Stimulated activated CD4-positive, alpha-beta T cell treated with anti-CD3 and anti-CD28 coated beads, Interleukin-1b, Interleukin-23, amount 100 ng/mL, for 4 hours (primary cell): ENCODE data around the gene CLIP3.
A peak's percentile ranks its signal among the peaks of the same experiment; 100 is the strongest.
"Not testable (repeated sequence)": the region's sequence is repeated elsewhere in the genome, so short reads cannot be mapped to it uniquely, and the experiment has no call there.

ENCODE experiments used
- DNase-seq, 2 donors: peaks; one replicate each; pipeline ENCODE4 v3.0.0-alpha.2; 2020; ENCODE audit warnings: low read depth in 2 of 2

Gene CLIP3

GRCh38 chr19:36049080-36049698 lies 16.5 kb upstream of the CLIP3 start:
- no peak for DNase-seq

GRCh38 chr19:36047835-36048234 lies 15.2 kb upstream of the CLIP3 start:
- DNase-seq = no peak

DNA sequence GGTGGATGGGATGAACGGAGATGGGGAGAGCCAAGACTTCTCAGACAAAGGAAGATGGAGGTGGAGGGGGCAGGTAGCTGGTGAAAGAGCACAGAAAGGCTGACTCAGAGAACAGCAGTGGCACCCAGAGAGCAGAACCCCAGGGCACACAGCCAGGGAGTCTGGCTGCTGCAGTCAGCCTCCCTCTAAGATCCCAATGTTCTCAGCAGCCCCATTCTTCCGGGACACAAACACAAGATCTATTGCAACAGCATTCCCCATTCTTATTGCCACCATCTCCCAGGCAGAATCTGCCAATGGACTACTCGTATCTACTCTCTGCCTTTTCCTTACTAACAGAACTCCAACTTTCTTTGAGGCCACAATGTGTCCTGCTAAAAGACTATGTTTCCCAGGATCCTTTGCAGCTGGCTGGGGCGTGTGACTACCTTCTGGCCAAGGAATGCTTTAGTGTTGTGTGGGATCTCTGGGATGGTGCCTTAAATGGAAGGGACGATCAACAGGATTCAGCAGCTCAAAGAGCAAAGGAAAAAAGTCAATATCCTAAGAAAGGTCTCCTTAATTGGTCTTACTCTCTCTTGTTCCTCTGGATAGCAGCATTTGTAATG lies 13.9 kb upstream of the CLIP3 start:
- DNase-seq = no peak

DNA sequence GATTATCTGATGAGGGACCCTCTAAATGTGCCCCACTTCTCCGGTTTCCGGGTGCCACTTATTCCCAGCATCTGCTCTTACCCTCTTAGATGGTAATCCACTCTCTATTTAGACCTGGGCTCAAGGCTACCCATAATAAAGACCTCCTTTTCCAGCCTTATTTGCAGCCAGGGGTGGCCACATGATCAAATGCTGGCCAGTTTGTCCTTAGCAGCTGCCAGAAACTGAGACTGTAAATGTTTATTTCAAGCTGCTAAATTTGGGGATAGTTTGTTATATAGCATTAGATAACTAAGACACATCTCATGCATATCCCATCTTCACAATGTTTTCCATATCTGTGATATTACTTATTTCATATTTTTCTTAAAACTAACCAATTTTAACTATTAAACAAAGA lies 11.3 kb upstream of the CLIP3 start:
- DNase-seq = no peak

DNA sequence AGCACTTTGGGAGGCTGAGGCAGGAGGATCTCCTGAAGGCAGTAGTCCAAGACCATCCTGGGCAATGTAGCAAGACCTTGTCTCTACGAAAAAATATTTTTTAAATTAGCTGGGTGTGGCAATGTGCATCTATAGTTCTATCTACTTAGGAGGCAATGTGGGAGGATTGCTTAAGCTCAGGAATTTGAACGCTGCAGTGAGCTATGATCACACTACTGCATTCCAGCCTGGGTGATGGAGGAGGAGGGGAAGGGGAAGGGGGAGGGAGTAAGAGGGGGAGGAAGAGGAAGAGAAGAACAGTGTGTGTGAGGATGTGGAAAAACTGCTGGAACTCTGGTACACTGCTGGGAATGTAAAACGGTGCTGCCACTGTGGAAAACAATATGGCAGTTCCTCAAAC lies 9.2 kb upstream of the CLIP3 start:
- no peak for DNase-seq

GRCh38 chr19:36041092-36041491 lies 8.4 kb upstream of the CLIP3 start:
- DNase-seq = not testable (repeated sequence)

DNA sequence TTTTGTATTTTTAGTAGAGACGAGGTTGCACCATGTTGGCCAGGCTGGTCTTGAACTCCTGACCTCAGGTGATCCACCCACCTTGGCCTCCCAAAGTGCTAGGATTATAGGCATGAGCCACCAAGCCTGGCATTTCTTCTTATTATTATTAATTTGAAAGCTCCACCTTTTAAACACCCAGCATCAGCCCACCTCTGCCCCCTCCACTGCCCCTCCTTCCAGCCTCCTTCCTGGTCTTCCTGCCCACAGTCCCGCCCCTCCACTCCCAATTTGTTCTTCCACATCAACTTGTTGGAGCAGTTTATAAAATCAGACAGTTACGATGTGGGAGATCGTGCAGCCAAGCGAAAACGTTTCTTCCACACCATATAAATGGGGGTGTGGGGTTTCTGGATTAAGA lies 7.8 kb upstream of the CLIP3 start:
- DNase-seq = no peak

- DNase-seq = no peak
Observed at GRCh38 chr19:36031308-36031707, 1.4 kb downstream of the CLIP3 start.

GRCh38 chr19:36030264-36031148 lies 2.2 kb downstream of the CLIP3 start:
- no peak for DNase-seq

DNA sequence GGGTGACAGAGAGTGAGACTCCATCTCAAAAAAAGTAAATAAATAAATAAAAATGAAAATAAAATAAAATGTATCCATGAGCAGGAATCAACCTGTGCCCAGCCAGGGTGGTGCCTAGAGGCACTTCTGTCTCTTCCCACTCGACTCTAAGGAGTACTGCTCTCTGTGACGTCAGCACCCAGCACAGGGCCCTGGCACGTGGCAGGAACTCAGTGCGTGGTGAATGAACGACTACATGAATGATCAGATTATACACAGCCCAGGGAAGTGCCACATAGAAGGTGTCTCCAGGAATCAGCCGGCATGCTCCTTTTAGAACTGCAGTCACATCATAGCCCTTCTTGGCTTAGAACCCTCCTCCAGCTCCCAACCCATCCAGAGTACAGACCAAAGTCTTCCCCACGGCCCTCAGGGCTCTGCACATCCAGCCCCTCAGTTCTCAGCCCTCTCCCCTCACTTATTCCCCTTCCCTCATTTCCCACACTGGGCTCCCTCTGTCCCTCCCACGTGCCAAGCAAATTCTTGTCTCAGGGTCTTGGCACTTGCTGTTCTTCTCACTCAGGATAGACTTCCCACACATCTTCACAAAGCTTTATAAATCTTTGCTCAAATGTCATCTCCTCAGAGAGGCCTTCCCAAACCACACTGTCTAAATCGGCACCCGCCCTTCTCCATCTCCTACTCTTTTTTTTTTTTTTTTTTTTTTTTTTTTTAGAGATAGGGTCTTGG lies 4.2 kb downstream of the CLIP3 start:
- no peak for DNase-seq

- DNase-seq = no peak
Observed at GRCh38 chr19:36027696-36028095, 5.0 kb downstream of the CLIP3 start.

DNA sequence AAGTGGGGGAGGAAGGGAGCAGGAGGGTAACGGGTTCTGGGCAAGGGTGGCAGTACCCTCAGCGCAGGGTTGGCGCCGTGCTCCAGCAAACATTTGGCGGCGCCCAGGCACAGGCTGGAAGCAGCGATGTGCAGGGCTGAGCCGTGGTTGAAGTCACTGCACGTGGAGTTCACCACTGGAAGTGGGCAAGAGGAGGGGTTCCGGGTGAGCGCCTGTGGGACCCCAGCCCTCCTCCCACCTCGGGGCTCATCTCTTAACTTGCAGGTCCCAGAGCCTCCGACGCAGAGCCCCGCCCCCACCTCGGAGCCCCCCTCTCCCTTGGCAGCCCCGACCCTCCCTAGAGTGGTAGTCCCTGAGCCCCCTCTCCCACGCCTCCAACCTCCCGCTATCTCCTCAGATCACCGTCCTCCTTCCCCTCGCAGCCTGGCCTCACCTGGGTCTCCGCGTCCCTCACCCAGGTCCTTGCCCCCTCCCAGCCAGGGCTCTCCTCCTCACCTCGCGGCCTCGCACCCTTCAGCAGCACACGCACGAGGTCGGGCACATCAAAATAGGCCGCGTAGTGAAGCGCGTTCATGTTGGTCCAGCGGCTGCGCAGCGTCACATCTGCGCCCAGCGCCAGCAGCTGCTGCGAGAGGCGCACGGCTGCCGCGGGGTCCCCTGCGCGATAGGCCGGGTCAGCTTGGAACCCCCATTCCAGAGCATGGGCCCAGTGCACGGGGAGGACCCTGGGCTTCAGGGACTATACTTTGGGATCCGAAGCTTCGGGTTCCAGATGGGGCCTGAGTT lies 6.4 kb downstream of the CLIP3 start:
- no peak for DNase-seq

- no peak for DNase-seq
Observed at GRCh38 chr19:36025541-36025940, 7.1 kb downstream of the CLIP3 start.

- no peak for DNase-seq
Observed at GRCh38 chr19:36023432-36023831, 9.2 kb downstream of the CLIP3 start.

- DNase-seq = no peak
Observed at GRCh38 chr19:36019061-36019670, 13.5 kb downstream of the CLIP3 start.

GRCh38 chr19:36014012-36014924 lies 18.4 kb downstream of the CLIP3 start, which contains the start of gene ALKBH6:
Gene ALKBH6 (minus strand): TSS chr19:36014213. CDS start chr19:36013397, 816 bp downstream.
- DNase-seq = peak; percentile 98 to 99

DNA sequence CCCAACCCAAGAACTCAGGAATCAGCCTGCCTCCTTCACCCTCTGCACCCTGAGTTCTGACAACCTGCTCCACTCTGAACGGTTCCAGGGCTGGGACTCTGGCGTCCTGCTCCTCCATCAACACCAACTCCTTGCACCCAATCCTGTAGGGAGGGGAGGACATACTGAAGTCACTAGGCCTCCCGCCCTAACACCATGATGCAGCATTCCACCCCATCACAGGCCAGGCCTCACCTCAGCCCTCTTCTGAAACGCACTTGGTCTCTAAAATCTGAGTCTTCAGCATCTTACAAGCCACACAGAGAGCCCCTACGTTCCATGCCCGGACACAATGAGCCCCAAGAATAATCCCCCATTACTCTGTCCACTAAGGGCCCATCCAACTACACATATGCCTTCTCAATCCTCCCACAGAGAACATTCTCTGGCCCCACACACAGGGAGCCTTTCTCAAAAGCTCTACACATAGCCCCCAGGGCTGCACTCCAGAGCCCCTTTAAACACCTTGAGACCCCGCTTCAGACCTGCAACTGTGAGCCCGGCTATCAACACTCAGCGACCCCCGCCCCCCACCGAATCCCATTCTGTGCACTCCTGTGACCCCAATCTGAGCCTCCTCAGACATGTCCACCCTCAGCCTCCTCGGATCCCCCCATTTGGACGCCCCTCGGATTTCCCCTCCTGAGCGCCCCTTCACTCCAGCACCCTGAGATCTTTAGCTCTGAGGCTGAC lies 19.2 kb downstream of the CLIP3 start:
- DNase-seq = no peak

DNA sequence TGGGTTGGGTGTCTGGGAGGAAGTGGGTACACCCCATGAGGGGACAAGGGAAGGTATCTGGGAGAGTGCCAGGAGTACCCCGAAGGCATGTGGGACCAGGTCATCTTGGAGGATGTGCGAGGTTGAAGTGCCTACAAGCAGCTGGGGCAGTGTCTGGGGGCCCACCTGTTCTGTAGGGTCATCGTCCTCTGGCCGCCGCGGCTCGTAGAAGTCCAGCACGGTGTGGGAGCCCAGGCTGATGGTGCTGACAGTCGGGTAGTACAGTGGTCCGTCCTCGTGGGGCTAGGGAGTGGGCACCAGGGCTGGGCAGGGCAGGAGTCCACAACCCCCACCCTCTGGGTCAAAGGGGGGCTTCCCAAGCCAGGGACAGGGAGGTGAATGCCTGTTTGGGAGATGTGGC lies 22.3 kb downstream of the CLIP3 start:
- no peak for DNase-seq
